SKM-1 (cell line): ENCODE data around the gene RBM4B.
"Not testable (repeated sequence)": the region's sequence is repeated elsewhere in the genome, so short reads cannot be mapped to it uniquely, and the experiment has no call there.

Experiments used
- DNase-seq: peaks from one replicate; lab custom pipeline; 2025; ENCODE audit not compliant: unreplicated experiment; lab: John Stamatoyannopoulos, UW

RBM4B gene

DNA sequence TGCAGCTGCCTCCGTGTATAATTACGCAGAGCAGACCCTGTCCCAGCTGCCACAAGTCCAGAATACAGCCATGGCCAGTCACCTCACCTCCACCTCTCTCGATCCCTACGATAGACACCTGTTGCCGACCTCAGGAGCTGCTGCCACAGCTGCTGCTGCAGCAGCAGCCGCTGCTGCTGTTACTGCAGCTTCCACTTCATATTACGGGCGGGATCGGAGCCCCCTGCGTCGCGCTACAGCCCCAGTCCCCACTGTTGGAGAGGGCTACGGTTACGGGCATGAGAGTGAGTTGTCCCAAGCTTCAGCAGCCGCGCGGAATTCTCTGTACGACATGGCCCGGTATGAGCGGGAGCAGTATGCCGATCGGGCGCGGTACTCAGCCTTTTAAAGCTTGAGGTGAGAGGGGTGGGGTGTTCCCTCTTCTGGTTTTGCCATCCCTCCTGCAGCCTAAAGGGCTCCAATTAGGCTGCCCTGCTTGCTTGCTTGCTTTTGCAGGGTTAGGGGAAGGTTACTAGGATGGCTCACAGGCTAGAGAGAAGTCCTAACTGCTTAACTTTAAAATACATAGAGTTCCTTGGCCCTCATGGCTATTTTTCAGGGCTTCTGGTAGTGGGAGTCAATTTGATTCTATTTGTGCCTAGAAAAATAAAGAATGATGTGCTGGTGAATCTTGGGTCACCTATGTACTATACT lies 33.8 kb downstream of the RBM4B start:
- no peak for DNase-seq

DNA sequence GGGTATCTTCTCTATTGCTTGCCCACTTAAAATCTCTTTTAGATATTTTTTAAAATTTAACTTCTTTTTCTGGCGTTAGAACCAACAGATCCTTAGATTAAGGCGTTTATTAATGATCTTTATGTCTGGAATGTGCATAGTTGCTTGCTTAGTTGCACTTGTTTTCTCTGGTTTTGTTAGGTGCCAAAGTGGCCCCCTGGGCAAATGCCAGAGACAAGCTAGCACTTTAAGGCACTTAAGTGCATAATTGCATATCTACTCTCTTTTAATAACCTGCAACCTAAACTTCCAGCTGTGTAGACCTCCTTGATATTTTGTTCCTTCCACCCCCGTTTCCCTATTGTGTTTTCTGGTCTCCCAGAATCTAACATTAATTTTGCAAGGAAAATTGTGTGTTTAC lies 35.9 kb downstream of the RBM4B start:
- no peak for DNase-seq

DNA sequence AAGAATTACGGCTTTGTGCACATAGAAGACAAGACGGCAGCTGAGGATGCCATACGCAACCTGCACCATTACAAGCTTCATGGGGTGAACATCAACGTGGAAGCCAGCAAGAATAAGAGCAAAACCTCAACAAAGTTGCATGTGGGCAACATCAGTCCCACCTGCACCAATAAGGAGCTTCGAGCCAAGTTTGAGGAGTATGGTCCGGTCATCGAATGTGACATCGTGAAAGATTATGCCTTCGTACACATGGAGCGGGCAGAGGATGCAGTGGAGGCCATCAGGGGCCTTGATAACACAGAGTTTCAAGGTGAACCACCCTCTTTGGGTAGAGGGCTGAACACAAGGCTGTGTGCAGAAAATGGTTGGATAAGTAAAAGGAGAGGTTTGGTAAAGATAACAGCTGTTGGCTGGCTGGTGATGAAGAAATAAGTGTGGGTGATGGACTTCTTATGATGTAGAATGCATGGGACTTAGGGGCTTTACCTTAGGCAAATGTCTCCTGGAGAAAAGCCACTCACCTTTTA lies 37.8 kb downstream of the RBM4B start:
- DNase-seq, result not testable (repeated sequence)

DNA sequence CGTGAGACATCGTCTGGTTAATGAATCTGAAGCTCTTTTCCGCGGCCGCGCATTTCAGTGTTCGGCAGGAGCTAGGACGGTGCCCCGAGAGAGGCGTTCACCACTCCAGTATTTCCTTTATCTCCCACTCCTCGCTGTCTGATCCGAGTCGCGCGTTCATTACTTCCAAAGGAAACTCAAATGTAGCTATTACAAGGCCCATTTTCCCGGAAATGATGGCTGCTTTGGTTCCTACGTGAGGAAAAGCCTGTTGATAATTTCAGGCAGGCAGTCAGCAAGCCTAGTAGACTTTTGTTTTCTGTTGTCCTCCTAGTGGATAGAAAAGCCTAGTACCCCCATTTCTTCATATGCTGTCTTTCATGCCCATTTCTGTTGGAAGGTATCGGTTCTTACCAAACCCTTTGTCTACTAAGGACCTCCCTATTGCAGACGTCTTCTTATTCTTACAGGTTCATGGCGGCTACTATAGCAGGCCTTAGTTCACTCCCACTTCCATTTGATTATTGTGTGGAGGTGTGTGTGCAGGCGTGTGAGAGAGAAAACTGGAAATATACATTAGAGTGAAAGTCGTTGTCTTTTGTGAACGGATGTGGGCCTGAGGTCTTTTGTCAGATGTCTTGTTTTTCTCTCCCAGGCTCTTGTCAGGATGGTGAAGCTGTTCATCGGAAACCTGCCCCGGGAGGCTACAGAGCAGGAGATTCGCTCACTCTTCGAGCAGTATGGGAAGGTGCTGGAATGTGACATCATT lies 38.4 kb downstream of the RBM4B start:
- no peak for DNase-seq

DNA sequence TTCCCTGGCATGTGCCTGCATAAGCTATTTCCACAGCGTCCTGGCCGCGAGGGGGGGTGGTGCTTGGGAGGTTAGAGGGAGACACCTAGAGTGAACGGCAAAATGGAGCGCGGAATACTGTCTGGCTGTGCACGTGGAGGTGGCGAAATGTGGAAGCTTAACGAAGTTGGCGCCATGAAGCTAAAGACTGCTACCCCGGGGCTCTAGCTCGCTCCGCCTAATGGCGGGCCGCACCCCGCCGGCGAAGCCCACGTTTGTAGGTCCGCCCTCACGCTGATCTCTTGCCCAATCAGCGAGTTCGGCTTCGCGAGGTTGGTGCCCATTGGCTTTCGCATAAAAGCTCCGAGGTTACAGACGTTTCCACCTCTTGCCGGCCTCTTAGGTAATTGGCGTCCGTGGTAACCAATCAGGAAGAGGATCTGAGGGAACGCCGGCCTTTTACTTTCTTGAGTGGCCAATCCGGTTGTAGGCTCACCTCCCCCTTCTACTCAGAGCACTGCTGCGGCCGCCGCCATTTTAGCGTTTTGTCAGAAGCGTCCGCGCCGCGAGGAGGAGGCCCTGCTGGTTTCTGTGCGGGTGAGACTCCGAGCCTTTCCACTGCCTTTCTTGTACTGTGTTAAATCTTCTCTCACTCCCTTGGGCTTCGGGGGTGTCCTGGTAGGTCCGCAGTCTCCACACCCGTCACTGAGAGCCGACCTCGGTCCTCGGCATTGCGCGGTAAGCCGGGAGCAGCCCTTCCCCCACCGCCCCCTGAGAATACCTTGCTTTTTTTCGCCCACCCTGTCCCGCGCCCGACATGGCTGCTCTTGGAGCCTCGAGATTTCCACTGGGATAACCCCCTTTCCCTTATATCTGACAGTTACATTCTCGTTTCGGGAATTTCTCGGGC lies 39.3 kb downstream of the RBM4B start, which contains the start of gene RBM4:
RBM4 (plus strand) TSS at position 527 of the 889 bp plus-strand sequence. CDS start 1,009 bp downstream, outside the sequence.
- DNase-seq, result peak; percentile 99

DNA sequence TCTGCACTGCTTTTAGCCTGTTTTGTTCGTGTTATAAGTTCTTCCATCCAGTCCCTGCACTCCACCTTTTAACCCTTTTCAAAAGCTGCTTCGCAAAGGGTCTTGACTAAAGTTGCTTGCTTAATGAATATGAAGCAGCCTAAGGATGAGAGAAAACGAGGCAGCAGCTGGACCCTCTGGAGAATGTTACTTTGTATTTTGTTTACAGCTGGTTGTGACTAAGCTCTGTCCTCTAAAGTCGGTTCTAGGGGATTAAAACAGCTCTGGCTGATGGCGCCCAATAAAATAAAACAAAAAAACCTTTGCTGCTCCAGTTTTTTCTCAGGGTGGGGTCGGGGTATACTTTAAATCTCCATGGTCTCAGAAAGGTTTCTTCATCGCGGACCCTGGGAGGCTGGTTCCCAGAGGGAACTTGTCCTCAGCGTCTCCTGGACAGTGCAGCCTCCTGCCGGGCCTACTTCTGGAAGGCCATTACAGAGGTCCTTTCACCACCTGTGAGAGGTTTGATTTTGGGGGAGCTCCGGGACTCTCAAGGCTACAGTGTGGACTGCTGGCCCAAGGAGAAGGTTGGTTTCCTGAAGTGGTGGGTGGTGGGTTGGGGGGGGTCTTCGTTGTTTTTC lies 40.0 kb downstream of the RBM4B start:
- no peak for DNase-seq

DNA sequence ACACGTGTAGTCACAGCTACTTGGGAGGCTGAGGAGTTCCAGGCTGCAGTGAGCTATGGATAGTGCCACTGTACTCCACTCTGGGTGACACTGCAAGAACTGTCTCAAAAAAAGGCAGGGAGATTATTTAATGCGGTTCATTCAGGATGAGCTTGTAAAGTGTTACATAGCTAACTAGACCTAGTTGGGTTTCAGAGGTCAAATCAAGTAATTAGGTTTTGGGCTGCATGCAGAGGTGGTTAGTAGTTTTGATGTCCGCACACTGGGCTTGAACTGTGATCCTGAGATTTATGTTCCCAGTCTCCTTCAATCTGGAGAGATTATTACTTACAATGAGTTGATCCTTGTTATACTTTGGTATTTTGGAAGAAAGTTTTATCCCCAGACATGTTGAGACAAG lies 41.3 kb downstream of the RBM4B start:
- DNase-seq, result no peak

DNA sequence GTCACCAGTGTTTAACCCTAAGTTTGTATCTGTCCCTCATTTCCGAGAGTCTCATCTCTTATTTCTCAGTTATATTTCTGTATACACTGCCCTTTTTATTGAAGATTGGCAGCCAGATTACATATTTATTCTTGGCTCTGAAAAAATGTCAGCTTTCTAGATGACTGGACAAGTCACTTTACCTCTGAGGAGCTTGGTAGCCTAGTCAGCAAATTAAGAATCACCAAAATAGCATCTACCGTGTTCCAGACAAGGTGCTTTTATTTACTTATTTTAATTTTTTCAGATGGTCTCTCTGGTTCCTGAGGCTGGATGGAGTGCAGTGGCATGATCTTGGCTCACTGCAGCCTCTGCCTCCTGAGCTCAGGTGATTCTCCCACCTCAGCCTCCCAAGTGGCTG lies 44.7 kb downstream of the RBM4B start:
- no peak for DNase-seq

DNA sequence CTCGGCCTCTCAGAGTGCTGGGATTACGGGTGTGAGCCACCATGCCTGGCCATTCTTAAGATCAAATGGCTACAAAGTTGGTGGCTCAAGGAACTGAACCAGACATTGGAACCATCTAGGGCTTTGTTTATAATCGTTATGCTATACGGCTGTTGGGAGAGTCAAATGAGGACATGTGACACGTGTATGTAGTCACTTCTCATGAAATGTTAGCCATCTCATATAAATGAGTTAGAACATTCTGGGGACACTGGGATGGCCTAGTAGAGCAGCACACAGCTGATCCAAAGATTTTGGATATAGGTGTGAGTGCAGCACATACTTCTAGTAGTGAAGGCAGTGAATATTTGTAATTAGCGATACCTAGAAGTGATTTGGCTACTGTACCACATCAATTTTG lies 45.8 kb downstream of the RBM4B start:
- DNase-seq, result no peak

DNA sequence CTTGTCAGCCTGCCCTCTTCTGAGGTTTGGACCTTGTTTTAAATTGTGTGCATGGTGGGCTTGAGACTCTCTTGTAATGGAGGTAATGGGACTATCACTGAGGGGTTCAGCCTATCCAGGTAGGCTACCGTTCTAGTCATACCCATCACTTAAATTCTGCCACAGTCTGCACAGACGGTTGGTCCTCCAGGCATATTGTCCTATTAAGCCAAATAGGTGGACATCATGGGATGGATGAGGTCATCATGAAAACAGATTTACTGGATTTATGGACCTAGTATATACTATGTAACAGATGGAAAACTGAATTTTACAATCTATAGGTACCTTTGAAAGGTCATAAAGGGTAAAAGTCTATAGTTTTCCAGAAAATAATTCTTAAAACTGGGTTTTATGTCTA lies 48.3 kb downstream of the RBM4B start:
- no peak for DNase-seq

DNA sequence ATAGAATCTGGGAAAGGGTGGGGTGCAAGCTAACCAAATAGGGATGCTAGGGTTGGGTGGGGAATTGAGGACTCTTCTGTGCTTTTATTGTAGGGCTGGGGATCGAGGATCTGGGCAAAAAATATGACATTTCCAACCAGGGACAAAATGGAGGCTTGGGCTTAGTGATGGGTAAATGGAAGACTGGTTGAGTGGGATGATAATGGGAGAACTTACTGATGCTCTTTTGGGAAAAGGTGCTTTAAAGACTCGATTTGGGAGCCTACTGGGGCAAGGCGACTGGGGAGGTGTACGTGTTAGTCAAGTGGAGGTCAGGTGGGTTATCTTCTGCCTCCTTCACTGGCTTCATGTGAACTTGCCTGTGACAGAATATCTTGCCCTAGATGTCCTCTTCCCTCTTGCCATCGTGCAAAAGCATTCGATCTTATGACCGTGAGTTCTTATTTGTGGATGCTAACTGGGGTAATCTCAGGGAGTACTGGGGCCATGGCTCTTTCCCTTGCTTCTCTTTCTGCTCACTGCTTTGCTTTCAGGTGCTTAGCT lies 49.6 kb downstream of the RBM4B start:
- DNase-seq, result no peak

DNA sequence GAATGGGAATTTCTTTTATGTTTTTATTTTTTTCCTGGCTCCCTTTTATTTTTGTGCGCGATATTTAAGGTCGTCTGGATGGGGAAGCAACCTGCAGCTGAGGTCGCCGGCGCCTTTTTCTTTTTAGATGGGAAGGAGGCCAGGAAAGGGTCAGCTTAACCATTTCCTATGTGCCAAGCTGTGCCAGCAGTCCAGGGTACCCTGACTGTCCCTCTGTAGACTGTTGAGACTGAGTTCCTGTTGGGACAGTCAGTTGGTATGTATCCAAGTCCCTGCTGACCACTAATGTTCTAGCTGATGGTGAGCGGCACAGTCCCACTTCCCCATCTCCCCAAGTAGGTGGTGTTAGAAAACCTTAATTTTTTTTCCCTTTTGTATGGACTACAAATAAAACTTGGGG lies 50.8 kb downstream of the RBM4B start:
- no peak for DNase-seq

DNA sequence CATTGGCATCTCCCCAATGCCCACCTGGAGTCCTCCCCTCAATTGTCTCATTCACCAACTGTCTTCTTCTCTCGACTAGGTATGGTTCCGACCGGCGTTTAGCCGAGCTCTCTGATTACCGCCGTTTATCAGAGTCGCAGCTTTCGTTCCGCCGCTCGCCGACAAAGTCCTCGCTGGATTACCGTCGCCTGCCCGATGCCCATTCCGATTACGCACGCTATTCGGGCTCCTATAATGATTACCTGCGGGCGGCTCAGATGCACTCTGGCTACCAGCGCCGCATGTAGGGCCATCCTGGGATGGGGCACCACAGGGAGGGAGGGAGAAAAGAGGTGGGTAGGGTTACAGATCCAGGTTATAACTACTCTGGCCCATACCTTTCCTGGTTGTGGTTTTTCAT lies 51.3 kb downstream of the RBM4B start:
- DNase-seq, result no peak

DNA sequence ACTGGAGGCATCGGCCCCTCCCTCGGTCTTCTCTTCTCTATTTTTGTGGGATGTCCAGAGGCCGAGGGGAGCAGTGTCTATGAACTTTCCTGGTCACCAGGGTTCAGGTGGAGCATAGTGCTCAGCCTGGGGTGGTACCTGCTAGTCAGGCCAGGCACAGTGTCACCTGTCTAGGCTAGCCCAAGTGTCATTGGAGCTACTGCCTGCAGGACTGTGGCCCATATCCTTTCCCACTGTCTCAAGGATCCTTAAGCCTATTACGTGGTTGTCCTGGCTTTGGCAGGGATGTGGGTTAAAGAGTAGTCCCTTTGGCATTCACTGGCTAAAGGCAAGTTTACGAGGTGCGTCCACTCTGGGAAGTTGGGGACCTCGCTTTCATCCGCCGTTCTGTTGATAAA lies 51.9 kb downstream of the RBM4B start:
- DNase-seq, result no peak

DNA sequence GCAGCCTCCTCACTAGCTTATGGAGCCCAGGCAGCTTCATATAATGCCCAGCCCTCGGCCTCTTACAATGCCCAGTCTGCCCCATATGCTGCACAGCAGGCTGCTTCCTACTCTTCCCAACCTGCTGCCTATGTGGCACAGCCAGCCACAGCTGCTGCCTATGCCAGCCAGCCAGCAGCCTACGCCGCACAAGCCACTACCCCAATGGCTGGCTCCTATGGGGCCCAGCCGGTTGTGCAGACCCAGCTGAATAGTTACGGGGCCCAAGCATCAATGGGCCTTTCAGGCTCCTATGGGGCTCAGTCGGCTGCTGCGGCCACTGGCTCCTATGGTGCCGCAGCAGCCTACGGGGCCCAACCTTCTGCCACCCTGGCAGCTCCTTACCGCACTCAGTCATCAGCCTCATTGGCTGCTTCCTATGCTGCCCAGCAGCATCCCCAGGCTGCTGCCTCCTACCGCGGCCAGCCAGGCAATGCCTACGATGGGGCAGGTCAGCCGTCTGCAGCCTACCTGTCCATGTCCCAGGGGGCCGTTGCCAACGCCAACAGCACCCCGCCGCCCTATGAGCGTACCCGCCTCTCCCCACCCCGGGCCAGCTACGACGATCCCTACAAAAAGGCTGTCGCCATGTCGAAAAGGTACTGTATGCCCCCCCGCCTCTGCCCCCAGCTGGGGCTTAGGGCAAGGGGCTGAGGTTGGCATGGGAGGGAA lies 52.5 kb downstream of the RBM4B start:
- no peak for DNase-seq

DNA sequence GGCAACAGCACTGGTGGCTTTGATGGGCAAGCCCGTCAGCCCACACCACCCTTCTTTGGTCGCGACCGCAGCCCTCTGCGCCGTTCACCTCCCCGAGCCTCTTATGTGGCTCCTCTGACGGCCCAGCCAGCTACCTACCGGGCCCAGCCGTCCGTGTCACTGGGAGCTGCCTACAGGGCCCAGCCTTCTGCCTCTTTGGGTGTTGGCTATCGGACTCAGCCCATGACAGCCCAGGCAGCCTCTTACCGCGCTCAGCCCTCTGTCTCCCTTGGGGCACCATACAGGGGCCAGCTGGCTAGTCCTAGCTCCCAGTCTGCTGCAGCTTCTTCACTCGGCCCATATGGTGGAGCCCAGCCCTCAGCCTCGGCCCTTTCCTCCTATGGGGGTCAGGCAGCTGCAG lies 53.2 kb downstream of the RBM4B start:
- DNase-seq, result no peak

DNA sequence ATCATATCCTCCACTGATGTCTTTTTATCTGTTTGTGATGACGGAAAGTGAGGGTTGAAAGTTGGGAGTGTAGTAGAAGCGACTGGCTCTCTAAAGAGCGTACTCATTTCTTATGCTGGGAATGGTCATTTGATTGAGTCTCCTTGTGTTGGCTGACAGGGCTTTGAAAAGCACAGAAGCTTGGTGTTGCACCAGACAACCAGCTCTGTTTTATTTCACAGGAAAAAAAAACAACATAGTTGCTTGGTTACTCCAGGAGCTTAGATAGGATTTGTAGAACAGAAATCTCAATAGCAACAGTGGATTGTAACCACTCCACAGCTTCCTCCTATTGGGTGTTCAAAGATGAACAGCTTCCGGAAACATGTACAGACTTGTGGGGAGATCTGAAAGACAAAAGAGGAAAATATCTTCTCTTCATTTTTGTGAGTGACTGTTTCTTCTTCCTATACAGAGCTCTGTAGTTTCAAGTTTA lies 58.6 kb downstream of the RBM4B start:
- no peak for DNase-seq

DNA sequence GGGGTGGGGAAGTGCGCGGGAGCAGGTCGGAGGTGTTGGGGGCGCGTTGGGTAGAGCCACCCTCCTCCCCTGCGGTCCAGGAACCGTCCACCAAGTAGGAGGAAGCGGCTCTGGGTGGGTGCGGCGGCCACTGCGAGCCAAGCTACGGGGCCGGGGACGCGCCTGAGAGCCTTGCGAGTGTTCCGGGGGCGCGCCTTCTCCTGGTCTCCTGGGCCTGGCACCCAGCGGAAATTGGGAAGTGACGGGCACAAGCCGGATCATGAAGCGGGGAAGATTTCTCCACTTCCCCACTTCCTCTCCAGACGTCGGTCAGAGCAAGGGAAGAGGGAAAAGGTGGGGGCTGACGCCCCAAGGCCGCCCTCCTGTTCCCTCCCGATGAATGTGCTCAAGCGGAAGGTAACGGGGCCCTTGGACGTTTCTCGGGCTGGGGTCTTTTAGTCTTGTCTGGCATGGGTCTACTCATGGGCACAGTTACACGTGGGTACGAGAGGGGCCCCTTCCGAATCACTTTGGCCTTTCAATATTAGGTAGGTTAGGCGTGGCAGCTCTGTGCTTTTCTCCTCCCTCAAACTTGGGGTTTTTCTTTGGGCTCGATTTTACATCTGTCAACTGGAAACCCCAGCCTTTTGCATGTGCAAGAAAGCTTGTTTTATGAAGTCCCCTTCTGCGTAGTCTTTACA lies 60.4 kb downstream of the RBM4B start:
- peak; percentile 61 for DNase-seq

DNA sequence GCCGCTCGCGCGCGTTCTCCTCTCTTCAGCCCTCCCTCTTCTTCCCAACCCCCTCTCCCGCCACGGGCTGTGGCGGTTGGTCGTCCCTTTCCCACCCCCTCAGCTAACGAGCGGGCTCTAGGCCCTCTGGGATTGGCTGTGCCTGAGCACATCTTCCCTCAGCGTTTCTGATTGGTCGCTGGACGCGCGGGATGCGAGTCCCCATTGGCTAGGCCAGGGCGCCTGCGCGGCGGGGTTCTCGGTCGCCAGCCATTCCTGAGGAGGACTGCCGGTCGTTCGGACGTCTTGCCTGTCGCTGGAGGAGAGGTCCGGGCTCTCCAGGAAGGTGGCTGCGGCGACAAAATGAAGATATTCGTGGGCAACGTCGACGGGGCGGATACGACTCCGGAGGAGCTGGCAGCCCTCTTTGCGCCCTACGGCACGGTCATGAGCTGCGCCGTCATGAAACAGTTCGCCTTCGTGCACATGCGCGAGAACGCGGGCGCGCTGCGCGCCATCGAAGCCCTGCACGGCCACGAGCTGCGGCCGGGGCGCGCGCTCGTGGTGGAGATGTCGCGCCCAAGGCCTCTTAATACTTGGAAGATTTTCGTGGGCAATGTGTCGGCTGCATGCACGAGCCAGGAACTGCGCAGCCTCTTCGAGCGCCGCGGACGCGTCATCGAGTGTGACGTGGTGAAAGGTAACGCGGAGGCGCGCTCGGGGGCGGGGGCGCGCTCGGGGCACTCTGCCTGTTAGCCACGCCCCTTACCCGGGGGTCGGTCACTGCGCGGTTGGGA lies 61.1 kb downstream of the RBM4B start, which contains the start of gene RBM14:
RBM14 (plus strand) TSS at position 252 of the 776 bp plus-strand sequence; CDS start at position 343, 91 bp downstream.
- DNase-seq, result peak; percentile 95
